Spleen (tissue), 7 donors: ENCODE results near the gene KRTAP5-3.

Experiments used
- POLR2AphosphoS5 ChIP-seq, 3 donors: sonication (generic); formaldehyde crosslinking; IDR thresholded peaks; one replicate each; pipeline ENCODE4 v1.5.1; 2017; ENCODE audit warnings: antibody characterized with exemption in 3 of 3
- TF ChIP-seq, protein P1 (sequence below), 11 experiments: fragments of 200-600 bp in 7 of 11; fragments of 450-650 bp in 4 of 11; sonication (generic) in 4 of 11; IDR thresholded peaks in 8 of 11; conservative IDR thresholded peaks in 3 of 11; 1 replicate in 7 of 11; 2 replicates in 4 of 11; pipeline versions ENCODE4 v1.4.0 to v1.8.0; 2016 to 2021; ENCODE audit warnings: antibody characterized with exemption in 11 of 11, inconsistent platforms in 4 of 11, mild to moderate bottlenecking in 1 of 11
- donor health status: DM: no; HTN: no; CAD: no; lungs with moderate emphysema.
- donor health status: DM: no; HTN: no; CAD: no.
- donor health status: DM: no; HTN: no; CAD: no.

GRCh38 chr11:1639102-1639620, 30.9 kb upstream of the KRTAP5-3 start:
- TF ChIP-seq POLR2AphosphoS5 (IDR thresholded peaks at IDR 0.05): no peak
- TF ChIP-seq, protein P1, sequence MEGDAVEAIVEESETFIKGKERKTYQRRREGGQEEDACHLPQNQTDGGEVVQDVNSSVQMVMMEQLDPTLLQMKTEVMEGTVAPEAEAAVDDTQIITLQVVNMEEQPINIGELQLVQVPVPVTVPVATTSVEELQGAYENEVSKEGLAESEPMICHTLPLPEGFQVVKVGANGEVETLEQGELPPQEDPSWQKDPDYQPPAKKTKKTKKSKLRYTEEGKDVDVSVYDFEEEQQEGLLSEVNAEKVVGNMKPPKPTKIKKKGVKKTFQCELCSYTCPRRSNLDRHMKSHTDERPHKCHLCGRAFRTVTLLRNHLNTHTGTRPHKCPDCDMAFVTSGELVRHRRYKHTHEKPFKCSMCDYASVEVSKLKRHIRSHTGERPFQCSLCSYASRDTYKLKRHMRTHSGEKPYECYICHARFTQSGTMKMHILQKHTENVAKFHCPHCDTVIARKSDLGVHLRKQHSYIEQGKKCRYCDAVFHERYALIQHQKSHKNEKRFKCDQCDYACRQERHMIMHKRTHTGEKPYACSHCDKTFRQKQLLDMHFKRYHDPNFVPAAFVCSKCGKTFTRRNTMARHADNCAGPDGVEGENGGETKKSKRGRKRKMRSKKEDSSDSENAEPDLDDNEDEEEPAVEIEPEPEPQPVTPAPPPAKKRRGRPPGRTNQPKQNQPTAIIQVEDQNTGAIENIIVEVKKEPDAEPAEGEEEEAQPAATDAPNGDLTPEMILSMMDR (IDR thresholded peaks at IDR 0.05 in 8 of 11, conservative IDR thresholded peaks at IDR 0.05 in 3 of 11): no peak
